Motor neuron (in vitro differentiated cells): Measurements from ENCODE around the gene ACTRT2. TPM values are rescaled to one million over a fixed set of nuclear protein-coding genes. Genes with fewer than 3 reads are reported as not detected.
A peak's percentile ranks its signal among the peaks of the same experiment; 100 is the strongest.

Source experiments
- ATAC-seq, 8 experiments: fragments of 200-7000 bp; cut with Tn5 transposase; replicated peaks in 6 of 8; 2 replicates each; pipeline ENCODE4 v1.8.0; 2021; ENCODE audit warnings: mild to moderate bottlenecking in 8 of 8, moderate library complexity in 8 of 8
- H3K27ac ChIP-seq, 2 donors: fragments of 250-450 bp; sonication (Bioruptor Pico); 2 replicates each; pipeline ENCODE4 v1.9.0; 2021; ENCODE audit warnings: antibody characterized with exemption in 2 of 2, mild to moderate bottlenecking in 2 of 2, moderate library complexity in 1 of 2
- H3K4me1 ChIP-seq, 2 donors: fragments of 250-450 bp; sonication (Bioruptor Pico); replicated peaks in 1 of 2; 2 replicates each; pipeline ENCODE4 v1.6.1; 2021; ENCODE audit warnings: antibody characterized with exemption in 2 of 2, mild to moderate bottlenecking in 2 of 2, moderate library complexity in 1 of 2
- H3K4me3 ChIP-seq, 5 donors: fragments of 250-450 bp; sonication (Bioruptor Pico); 2 replicates each; pipeline ENCODE4 v1.9.0; 2021; ENCODE audit warnings: antibody characterized with exemption in 5 of 5, mild to moderate bottlenecking in 5 of 5, moderate library complexity in 4 of 5
- WGBS, 10 experiments: fragments of 450-650 bp; shearing (Covaris generic); methylation state at CpG; one replicate each; pipeline ENCODE4 v1.0.0; 2022; 5-methylcytosine and 5-hydroxymethylcytosine counted together
- in situ Hi-C, 9 experiments: fragments of 400-800 bp; cut with MboI; loops; one replicate each; pipeline ENCODE4 v1.15.0; 2021; ENCODE audit warnings: low sequenced_read_pairs in 9 of 9, low pct_unique_long_range_greater_than_20kb in 2 of 9; ENCODE audit not compliant: unreplicated experiment in 9 of 9
- total RNA-seq, 8 experiments: library from RNA; unstranded; fragments of 300-600 nt; gene quantifications; 2 replicates each; pipeline versions ENCODE4 v1.2.3 to v1.2.4, GENCODE V29; 2022

Gene ACTRT2
- total RNA-seq, 8 experiments from 2014 or later, result 0.36 to 0.57 TPM; not detected in 6

GRCh38 chr1:3068564-3069431, 47.5 kb downstream of the ACTRT2 start, which contains the start of gene PRDM16:
Gene PRDM16 (plus strand): TSS chr1:3069203. CDS start chr1:3069260, 57 bp downstream.
- Histone ChIP-seq H3K27ac (no peak within 1 kb of the TSS), H3K4me3 (peak within 1 kb of the TSS in 3 of 5 donors; percentile 15 to 41 (median 25)), H3K4me1 (peaks cover 0 to 29% of the 10 kb centered on the region in 2 donors)
- peak in 2 of 8 experiments; percentile 12 to 22 for ATAC-seq
- 0 to 85% (median 48%) methylated on average over 1 to 29 of the region's 106 CpGs; no CpG with 5 or more reads in 6 of the 10 experiments for WGBS, 10 experiments
- in situ Hi-C loops, result loop anchor here in 3 of 9 experiments (25.0 kb wide), 3 partner anchors 106 to 319 kb away; no protein-coding TSS in a partner anchor

DNA sequence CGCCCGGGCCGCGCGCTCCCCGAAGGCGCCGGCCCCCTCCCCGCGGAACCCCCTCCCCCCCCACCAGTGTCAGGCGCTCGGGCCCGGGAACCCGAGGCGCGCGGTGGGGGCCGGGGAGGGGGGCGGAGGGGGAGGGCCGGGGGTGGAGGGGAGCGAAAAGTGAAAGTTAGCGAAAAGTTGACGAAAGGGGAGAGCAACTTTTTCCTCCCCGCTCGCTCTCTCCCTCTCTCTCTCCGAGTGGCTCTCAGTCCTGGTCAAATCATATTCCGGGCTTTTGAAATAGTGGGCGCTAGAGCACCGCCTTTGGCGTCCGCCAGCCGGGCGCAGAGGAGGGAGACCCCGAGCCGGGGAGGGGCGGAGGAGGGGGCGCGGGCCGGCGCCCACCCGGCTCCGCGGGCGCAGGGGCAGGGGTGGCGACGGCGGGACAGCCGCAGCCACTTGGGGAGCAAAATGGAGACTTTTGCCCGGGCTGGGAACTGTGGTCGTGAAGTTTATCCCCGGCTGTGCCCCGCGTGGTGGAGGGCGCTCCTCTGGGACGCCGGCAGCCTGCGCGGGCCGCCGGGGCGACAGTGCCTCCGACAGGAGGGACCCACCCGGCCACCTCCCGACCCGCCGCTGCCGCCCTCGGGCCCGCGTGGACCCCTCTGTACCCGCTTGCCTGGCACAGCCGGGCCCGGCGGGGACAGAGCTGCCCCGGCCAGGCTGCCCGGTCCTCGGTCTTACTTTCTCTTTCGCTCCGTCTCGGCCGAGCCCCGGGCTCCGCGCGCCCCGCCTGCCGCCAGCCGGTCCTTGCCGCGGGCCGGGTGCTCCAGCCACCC, 48.4 kb downstream of the ACTRT2 start:
- peak in 6 of 8 experiments; percentile 55 to 82 (median 72) for ATAC-seq
- in situ Hi-C loops, result loop anchor here in 3 of 9 experiments (25.0 kb wide), 3 partner anchors 107 to 318 kb away; no protein-coding TSS in a partner anchor
- Histone ChIP-seq H3K27ac (no peak overlapping the region), H3K4me1 (peaks cover 0 to 29% of the 10 kb centered on the region in 2 donors), H3K4me3 (peak overlapping the region in 3 of 5 donors; percentile 15 to 41 (median 25))
- WGBS, 10 experiments, result 58 to 87% methylated on average over 9 to 14 of the region's 91 CpGs; no CpG with 5 or more reads in 8 of the 10 experiments

DNA sequence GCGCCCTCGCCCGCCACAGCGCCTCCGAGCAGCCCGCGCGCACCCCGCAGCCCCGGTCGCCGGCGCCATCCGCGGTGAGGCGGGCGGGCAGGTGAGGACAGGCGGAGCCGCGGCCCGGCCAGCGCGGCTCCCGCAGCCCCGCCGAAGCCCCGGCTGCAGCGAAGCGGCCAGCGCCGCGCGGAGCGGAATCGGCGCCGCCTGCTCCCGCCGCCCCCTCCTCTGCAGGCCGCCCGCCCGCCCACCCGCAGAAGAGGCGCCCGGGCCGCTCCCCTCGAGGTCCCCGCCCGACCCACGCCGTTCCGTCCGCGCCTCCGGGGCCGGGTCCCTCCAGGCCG, 49.0 kb downstream of the ACTRT2 start:
- no CpG with 5 or more reads among the region's 57 CpGs for WGBS, 10 experiments
- in situ Hi-C loops, result loop anchor here in 3 of 9 experiments (25.0 kb wide), 3 partner anchors 108 to 317 kb away; no protein-coding TSS in a partner anchor
- H3K4me3 ChIP-seq, result peak overlapping the region in 3 of 5 donors; percentile 15 to 41 (median 25)
- ATAC-seq, result peak in 4 of 8 experiments; percentile 18 to 35 (median 27)
- no peak overlapping the region for H3K27ac ChIP-seq
- H3K4me1 ChIP-seq, result peaks cover 0 to 29% of the 10 kb centered on the region in 2 donors

DNA sequence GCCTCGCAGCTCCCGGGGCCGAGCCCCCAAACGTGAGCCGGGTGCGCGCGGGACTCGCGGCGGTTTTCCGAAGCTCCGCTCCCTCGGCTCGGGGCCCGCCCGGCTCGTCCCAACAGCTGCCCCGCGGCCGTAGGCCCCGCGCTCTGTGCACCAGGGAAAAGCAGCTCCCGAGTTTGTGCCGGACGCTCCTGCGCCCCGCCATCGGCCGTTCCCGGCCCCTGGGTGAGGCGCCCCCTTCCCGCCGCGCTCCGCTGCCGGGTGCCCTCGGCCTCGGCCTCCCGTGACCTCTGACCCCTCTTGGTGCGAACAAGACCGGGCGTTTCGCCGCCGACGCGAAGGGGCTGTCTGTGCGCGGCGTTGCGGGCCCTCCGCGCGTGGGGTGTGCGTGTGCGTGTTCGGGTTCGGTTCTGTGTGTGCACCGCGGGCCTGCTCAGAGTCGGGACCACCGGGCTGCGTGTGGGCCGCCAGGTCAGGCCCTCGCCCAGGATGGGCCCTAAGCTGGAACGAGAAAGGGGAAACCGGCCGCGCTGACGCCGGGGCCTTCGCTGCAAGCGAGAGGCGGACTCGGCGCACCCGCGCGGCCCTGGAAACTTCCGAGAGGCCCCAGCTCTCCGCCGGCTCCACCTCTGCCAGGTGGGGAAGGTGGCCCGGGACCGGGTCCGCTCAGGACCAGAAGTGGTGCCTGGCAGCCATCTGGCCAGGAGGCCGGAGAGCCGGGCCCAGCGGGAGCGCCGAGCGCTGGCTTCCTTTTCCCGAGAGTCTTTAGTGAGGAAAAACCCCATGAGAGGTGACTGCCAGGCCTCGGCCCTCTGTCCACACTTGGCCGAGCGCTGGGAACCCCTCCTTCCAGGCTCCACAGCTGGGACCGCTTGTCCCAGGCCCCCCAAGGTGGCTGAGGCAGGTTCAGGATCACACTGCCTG, 49.6 kb downstream of the ACTRT2 start:
- peaks cover 0 to 29% of the 10 kb centered on the region in 2 donors for H3K4me1 ChIP-seq
- peak overlapping the region in 1 of 5 donors; percentile 41 for H3K4me3 ChIP-seq
- no peak for ATAC-seq
- in situ Hi-C loops, result loop anchor here in 3 of 9 experiments (25.0 kb wide), 3 partner anchors 109 to 316 kb away; no protein-coding TSS in a partner anchor
- no peak overlapping the region for H3K27ac ChIP-seq
- 17 to 85% (median 80%) methylated on average over 2 to 29 of the region's 97 CpGs; no CpG with 5 or more reads in 3 of the 10 experiments for WGBS, 10 experiments

DNA sequence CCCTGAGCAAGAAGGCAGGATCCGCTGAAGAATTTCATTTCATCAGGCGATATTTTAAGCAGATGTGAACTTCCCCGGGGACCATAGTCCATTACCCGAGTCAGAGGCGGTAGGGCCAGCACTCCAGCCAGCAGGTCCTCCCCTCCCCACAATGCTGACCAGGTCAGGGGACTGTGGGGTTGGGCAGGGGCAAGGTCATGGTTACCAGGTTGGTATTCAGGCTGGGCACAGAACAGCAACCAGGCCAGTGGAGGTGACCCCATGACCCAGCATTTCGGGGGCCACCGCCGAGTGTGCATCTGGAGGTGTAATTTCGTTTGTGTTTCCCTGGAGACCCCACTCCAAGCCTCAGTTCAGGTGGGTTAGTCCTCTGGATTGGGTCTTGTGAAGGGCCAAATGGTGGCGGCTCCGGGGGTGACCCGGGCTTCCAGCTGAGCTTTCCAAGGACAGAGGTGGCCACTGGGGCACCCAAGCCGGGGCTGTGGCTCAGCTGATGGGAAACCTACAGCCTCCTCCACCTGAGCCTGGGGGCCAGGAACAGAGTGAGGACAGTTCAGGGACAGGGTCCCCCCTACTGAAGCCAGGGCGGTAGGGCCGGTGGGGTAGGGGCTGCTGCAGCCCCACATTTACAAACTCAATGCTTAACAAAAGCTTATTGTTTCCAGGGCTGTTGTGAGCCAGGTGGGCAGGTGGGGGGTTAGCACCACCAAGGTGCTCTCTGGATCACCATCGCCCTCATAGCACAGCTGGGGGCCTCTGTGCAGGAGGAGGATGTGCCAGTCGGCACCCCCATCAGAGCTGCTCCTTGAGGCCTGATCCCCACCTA, 50.5 kb downstream of the ACTRT2 start:
- peaks cover 0 to 29% of the 10 kb centered on the region in 2 donors for H3K4me1 ChIP-seq
- in situ Hi-C loops, result loop anchor here in 3 of 9 experiments (25.0 kb wide), 3 partner anchors 109 to 316 kb away; no protein-coding TSS in a partner anchor
- H3K4me3 ChIP-seq, result no peak overlapping the region
- H3K27ac ChIP-seq, result no peak overlapping the region
- no peak for ATAC-seq
- WGBS, 10 experiments, result 0 to 100% (median 84%) methylated on average over 1 to 8 of the region's 17 CpGs; no CpG with 5 or more reads in 3 of the 10 experiments

Other genes with a start within 250 kb of the ACTRT2 start
- 1 to 10 TPM in 1 of 8 experiments, under 1 TPM in 7; 0.16 to 1.2 (median 0.47) TPM for gene TTC34, start 219.8 kb upstream of the ACTRT2 start, total RNA-seq
- 1 to 10 TPM in 1 of 8 experiments, under 1 TPM in 7; 0.18 to 2.9 (median 0.42) TPM for gene PRDM16, start 47.7 kb downstream of the ACTRT2 start, total RNA-seq